HTR-8/SVneo (cell line): ENCODE measurements around the gene SBF2.
A peak's percentile ranks its signal among the peaks of the same experiment; 100 is the strongest.

Experiments
- DNase-seq: peaks from one replicate; pipeline ENCODE4 v3.0.0; 2011; ENCODE audit warnings: low spot score, mixed read lengths; ENCODE audit not compliant: insufficient read length
- FAIRE-seq: peaks from 2 replicates; lab custom pipeline; 2011; peaks lifted over from hg19 to GRCh38; lab: Jason Lieb, UNC

SBF2 gene

DNA sequence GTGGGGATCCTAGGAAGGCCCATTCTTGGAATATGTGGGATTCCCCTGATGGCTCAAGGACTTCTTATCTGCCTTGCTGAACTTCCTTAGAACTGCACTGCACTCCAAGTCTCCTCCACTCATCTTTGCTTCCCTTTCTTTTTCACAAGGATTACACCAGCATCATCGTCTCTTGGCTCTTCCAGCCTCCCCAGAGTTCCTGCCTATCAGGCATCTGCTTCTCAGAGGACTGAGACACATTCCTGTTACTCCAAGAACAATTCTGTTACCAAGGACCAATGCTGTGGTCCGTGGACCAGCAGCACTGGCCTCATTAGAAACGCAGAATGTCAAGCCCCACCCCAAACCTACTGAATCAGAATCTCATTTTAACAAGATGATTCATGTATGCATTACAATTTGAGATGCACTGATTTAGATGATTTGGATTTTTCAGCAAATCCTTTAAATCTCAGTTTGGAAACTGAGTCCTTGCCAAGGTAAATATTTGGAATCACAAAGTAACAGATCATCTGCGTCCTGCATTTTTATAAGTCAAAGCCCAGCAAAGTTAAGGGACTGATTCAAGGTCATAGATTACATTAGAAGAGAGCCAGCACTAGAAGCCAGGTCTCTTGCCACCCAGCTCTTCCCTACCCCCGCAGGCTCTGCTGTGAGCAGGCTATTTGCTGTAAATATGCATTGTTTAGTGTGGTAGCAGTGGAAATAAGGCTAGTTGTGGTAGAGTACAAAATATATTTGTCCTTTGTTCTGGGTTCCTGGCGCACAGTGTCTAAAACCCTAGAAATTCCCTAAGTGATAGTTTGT, 519.2 kb downstream of the SBF2 start:
- FAIRE-seq (peak; percentile 54), DNase-seq (no peak)

- DNase-seq (no peak), FAIRE-seq (no peak)
These were observed 519.9 kb downstream of the SBF2 start for GRCh38 chr11:9774109-9774508.

- FAIRE-seq (no peak), DNase-seq (no peak)
These were observed 520.5 kb downstream of the SBF2 start for GRCh38 chr11:9773524-9773923.

- DNase-seq (no peak), FAIRE-seq (no peak)
These were observed 521.8 kb downstream of the SBF2 start for GRCh38 chr11:9772218-9772617.

GRCh38 chr11:9771071-9771511, 522.9 kb downstream of the SBF2 start:
- no peak for FAIRE-seq
- DNase-seq: no peak

DNA sequence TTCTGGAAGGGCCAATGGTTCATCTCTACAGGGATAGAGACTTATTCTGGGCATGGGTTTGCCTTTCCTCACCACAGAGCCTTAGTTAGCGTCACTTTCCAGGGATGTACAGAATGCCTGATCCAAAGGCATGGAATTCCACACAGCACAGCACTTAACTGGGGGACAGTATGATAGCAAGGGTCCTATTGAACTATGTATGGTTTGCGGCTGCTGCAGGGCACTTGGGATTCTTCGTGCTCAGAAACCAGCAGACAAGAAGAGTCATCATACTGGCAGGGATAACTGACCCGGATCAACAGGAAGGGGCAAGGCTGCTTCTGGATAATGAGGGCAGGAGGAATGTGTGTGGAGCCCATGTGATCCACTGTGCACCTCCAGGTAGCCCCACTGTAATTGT, 524.4 kb downstream of the SBF2 start:
- DNase-seq (no peak), FAIRE-seq (no peak)

DNA sequence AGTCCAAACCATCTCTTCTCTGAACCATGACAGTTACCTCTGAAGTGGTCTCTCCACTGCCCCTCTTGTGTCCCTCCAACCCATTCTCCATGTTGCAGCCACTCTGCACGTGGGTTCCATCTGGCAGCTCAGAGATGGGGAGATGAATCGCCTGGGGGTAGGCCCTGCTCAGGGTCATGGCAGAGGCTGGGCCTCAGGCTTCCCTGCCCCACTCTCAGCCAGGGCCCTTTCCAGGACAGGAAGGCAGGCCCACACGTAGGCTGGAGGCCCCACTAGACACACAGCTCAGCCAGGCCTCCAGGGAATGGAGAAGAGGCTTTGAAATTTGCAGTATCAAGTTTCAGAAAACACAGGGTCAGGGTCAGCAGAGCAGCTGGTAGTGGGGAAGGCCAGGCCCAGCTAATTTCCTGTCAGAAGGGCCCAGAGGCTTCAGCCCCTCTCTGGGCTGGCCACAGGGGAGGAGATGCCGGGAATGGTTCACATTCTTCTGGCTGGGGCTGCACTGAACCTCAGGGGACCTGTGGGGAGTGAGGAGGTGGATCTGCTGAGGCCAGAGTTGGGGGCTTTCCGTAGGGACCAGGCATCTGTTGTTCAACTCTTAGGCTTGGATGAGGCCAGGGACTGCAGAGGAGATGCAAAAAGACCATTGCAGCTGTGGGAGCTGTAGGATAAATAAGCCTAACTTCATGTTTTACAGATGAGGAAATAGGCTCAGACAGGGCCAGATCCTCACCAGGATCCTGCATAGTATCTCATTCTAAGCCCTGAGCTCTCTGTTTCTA, 528.5 kb downstream of the SBF2 start:
- peak; percentile 77 for FAIRE-seq
- peak; percentile 80 for DNase-seq

GRCh38 chr11:9763301-9763700, 530.7 kb downstream of the SBF2 start:
- DNase-seq: no peak
- peak; percentile 20 for FAIRE-seq

DNA sequence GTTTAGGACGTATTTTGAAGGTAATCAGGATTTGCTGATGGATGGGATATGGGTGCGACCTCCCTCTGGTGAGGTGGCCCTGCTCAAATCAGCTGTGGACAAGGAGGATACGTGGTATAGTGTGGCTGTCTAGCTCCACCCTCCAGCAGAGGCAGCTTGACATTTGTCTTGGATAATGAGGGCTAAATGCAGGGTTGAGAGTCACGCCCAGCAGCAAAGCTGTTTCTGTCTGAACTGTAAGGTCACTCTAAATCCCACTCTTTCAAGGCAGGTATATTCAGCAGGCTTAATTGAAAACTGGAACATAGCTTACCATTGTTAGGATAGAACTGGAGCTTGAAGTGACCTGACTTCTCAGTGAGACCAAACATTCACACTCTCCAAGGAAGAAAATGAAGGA, 531.5 kb downstream of the SBF2 start:
- DNase-seq (no peak), FAIRE-seq (no peak)

DNA sequence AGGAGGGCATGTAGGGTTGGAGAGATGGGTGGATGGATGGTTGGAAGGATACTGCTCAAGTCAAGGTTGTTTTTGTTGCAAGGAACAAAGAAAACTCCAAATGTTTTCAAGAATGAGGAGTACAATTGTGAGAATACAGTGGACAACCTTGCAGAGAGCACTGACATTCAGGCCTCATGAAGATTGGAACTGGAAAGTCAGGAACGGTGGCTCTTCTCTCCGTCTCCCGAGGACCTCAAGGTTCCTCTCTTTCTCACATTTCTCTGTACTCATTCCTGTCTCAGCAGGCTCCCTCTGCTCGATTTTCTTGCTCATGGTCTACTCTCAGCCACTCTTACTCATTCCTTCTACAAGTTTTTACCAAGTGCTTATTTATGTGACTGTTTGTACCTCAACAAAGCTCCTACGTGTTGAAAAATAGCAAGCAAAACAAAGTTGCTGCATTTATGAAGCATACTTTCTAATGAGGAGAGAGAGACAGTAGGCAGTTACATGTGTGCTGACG, 532.5 kb downstream of the SBF2 start:
- FAIRE-seq (no peak), DNase-seq (no peak)

DNA sequence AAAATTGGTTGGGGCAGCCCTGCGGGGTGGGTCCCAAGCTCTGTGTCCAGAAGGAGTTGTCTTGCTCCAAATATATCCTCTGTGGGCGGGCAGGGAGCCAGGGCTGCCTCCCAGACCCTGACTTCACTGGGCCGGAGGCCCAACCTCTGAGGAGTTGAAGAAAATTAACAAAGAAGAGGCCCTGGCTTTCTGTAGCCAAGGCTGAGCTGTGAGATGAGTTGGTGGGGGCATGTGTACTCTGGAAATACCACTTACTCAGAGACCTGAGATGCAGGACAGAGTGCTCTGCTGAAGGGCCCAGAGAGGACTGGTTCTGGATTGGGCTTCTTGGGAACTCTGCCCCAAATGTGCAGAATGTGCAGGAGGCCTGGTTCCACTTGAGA, 533.8 kb downstream of the SBF2 start:
- DNase-seq: no peak
- FAIRE-seq: no peak

- FAIRE-seq (peak; percentile 92), DNase-seq (peak; percentile 87)
These were observed 534.4 kb downstream of the SBF2 start for GRCh38 chr11:9759519-9760192.

GRCh38 chr11:9758637-9759518, 535.1 kb downstream of the SBF2 start:
- DNase-seq: peak; percentile 74
- peak; percentile 46 for FAIRE-seq

GRCh38 chr11:9757809-9758636, 536.0 kb downstream of the SBF2 start:
- FAIRE-seq (peak; percentile 91), DNase-seq (peak; percentile 86)

- DNase-seq (no peak), FAIRE-seq (no peak)
These were observed 537.1 kb downstream of the SBF2 start for GRCh38 chr11:9756878-9757277.

DNA sequence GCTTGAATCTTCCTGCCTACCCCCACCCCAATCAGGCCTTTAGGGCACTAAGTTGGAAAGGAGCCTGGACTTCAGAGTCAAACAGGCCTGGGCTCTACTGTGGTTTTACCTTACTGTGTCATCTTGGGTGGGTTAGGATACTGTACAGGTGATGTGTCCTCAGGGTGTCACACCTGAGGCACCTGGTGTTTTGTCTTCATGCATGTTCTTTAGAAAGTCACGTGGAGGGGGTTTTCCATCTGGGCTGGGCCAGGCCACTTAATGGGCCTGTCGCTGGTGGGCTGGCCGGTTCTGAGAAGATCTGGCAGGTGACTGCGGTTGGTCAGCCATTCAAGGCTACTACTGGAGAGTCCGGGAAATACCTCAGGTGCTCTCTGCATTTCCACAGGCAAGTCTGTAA, 537.6 kb downstream of the SBF2 start:
- FAIRE-seq: no peak
- no peak for DNase-seq

GRCh38 chr11:9755561-9756185, 538.3 kb downstream of the SBF2 start:
- no peak for FAIRE-seq
- DNase-seq: no peak

DNA sequence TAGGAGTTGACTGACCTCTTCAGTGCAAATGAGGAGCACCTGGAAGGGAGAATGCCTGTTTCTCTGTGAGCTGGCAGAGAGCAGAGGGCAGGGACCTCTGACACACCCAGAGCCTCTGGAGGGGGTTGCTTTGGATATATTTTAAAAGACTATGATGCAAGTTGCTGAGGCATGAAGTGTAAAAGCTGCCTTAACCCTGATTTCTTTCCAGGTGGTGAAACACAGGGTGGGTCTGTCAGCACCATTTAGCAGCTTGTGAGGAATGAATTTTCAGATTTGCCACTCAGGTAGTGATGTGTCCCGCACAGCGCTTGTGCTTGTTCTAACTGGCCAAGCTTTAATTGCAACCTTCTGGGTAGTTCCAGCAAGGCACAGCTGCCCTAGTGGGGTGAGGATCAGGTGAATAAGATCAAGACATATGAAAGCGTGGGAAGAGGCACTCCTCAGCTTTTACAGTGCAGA, 540.0 kb downstream of the SBF2 start:
- no peak for DNase-seq
- FAIRE-seq: no peak
